ENCODE results near the gene FGD1. TPM values are rescaled to one million over a fixed set of nuclear protein-coding genes. Genes with fewer than 3 reads are reported as not detected.

The FGD1 gene
- total RNA-seq: 2.0 and 3.0 TPM in 2 replicates

GRCh38 chrX:54495814-54496516 lies at the start of gene FGD1:
FGD1 (minus strand) TSS chrX:54496234; CDS start chrX:54495432, 802 bp downstream.

GRCh38 chrX:54529552-54530356 lies 33.7 kb upstream of the FGD1 start, which contains the start of gene GNL3L:
GNL3L (plus strand) TSS chrX:54530219; CDS start chrX:54532567, 2,348 bp downstream.

GRCh38 chrX:54439960-54440871 lies 55.8 kb downstream of the FGD1 start, which contains the start of gene TSR2:
TSR2 (plus strand) TSS chrX:54440404; CDS start chrX:54440422, 18 bp downstream.

Other genes with a start within 250 kb of the FGD1 start
- gene WNK3, start 138.2 kb downstream of the FGD1 start, total RNA-seq: 0.14 and 0.28 TPM in 2 replicates
- 10.4 and 12.0 TPM in 2 replicates for gene TSR2, start 55.8 kb downstream of the FGD1 start, total RNA-seq
- 15.9 and 18.3 TPM in 2 replicates for gene GNL3L, start 34.0 kb upstream of the FGD1 start, total RNA-seq

All from smooth muscle cell of bladder (primary cell).